ENCODE results near the gene TEX11. TPM values are rescaled to one million over a fixed set of nuclear protein-coding genes. Genes with fewer than 3 reads are reported as not detected.

The TEX11 gene
- total and polyA plus RNA-seq, 10 of the 15 experiments (the other 5 are each of a cell fraction or from before 2014, with no cell fraction given) = not detected

DNA sequence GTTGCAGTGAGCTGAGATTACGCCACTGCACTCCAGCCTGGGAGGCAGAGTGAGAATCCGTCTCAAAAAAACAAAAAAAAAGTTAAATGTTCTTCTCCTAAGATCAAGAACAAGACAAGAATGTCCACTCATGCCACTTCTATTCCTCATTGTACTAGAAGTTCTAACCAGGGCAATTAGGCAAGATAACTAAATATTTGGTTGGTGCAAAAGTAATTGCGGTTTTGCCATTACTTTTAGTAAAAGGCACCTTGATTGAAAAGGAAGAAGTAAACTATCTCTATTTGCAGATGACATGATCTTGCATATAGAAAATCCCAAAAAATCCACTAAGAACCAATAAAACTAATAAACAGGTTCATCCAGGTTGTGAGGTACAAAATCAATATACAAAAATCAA, 46.4 kb upstream of the TEX11 start (continued):
- TF ChIP-seq ZNF592 (IDR thresholded peaks at IDR 0.05) = no peak

DNA sequence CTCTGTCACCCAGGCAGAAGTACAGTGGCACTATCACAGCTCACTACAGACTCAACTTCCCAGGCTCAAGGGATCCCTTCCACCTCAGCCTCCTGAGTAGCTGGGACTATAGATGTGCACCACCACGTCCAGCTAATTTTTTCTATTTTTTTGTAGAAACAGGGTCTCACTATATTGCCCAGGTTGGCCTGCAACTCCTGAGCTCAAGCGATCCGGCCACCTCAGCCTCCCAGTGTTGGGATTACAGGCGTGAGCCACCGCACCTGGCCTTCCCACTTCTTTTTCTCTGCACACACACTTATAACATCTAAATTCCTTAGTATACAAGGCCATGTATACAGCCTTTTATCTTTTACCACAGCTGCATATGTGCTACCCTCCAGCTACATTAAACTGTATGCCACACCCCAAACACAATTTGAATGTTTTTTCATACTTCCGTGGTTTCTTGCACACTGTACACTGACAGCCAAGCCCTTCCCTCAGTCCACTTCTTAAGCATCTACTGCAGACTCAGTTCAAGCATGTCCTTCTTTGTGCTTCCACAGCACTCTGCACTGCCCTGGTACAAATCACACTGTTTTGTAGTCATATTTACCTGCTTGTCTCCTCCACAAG, 15.9 kb upstream of the TEX11 start:
- intact Hi-C loops (cut with micrococcal nuclease; ENCODE audit: unreplicated experiment) (no loop called here), in situ Hi-C loops (cut with MboI) (no loop called here)
- no peak overlapping the region for H3K4me3 ChIP-seq
- CTCF ChIA-PET = no interaction called here
- H3K4me2 ChIP-seq (ENCODE audit: control insufficient read depth, insufficient read depth) = no peak overlapping the region
- BruUV-seq (replicated peaks) = no TSS peak
- DNase-seq (ENCODE audit: low read depth, low spot score) (no peak), ATAC-seq (no peak), FAIRE-seq (no peak)
- SMC1A ChIA-PET (ENCODE audit: uncharacterized antibody, unreplicated experiment) = interaction anchor here (1.5 kb wide), 1 partner anchor 11 kb away, joined by 7 read pairs; no protein-coding TSS in a partner anchor
- H2AFZ ChIP-seq (ENCODE audit: control insufficient read depth, low read depth, low read length) = no peak overlapping the region
- POLR2A ChIA-PET = interaction anchor here (0.5 kb wide), 1 partner anchor 43 kb away, joined by 3 read pairs; no protein-coding TSS in a partner anchor
- H3K27ac ChIP-seq (ENCODE audit: control insufficient read depth, insufficient read depth) = no peak overlapping the region
- no peaks in the 10 kb centered on the region; a peak in 1 of 4 replicates for H3K27me3 ChIP-seq (replicated peaks in 1 of 2; ENCODE audit: control insufficient read depth in 2 of 2, insufficient read depth in 2 of 2, low read length in 1 of 2)
- no peaks in the 10 kb centered on the region for H3K4me1 ChIP-seq (ENCODE audit: control insufficient read depth, insufficient read depth, low read length)
- WGBS (ENCODE audit: insufficient coverage, insufficient replicate concordance, low lambda C conversion rate, missing lambda C conversion rate) = 34% methylated on average over 6 of the region's 6 CpGs
- no peaks in the 10 kb centered on the region for H3K79me2 ChIP-seq (ENCODE audit: control insufficient read depth, insufficient read depth, low read length)
- H3K9ac ChIP-seq (ENCODE audit: control insufficient read depth, insufficient read depth, low read length) = no peak overlapping the region
- no peaks in the 10 kb centered on the region for H3K9me3 ChIP-seq (replicated peaks; ENCODE audit: control insufficient read depth, insufficient read depth, low read length)
- H4K20me1 ChIP-seq (ENCODE audit: control insufficient read depth, insufficient read depth) = no peaks in the 10 kb centered on the region
- H3K36me3 ChIP-seq (ENCODE audit: control insufficient read depth in 2 of 2, insufficient read depth in 2 of 2, low read length in 1 of 2) = no peaks in the 10 kb centered on the region
- RAD21 ChIA-PET (ENCODE audit: unreplicated experiment) = no interaction called here
- no peak for TF ChIP-seq BACH1 (IDR thresholded peaks at IDR 0.05; ENCODE audit: borderline replicate concordance)
- TF ChIP-seq NR2C1 (IDR thresholded peaks at IDR 0.05) = no peak
- no peak for TF ChIP-seq CEBPB (IDR thresholded peaks at IDR 0.05; ENCODE audit: borderline replicate concordance in 1 of 2, low read depth in 2 of 2, low read length in 2 of 2)
- TF ChIP-seq PML (IDR thresholded peaks at IDR 0.05; ENCODE audit: low read length) = no peak
- no peak for TF ChIP-seq STAT3 (IDR thresholded peaks at IDR 0.05; ENCODE audit: low read depth, low read length)
- no peak for TF ChIP-seq IRF5 (IDR thresholded peaks at IDR 0.05; ENCODE audit: borderline replicate concordance)
- TF ChIP-seq, protein P1, sequence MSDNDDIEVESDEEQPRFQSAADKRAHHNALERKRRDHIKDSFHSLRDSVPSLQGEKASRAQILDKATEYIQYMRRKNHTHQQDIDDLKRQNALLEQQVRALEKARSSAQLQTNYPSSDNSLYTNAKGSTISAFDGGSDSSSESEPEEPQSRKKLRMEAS (IDR thresholded peaks at IDR 0.05; ENCODE audit: low read depth, low read length) = no peak
- TF ChIP-seq HDAC2 (IDR thresholded peaks at IDR 0.05) = no peak
- TF ChIP-seq ZBTB33 (IDR thresholded peaks at IDR 0.05) = no peak

Data from GM12878 (cell line).